GM12875 (cell line): Measurements from ENCODE around the gene MYO1G.
"Not testable (repeated sequence)": the region's sequence is repeated elsewhere in the genome, so short reads cannot be mapped to it uniquely, and the experiment has no call there.

ENCODE experiments used
- H3K4me3 ChIP-seq: one replicate; pipeline ENCODE4 v1.5.1; 2011; ENCODE audit warnings: low read depth, low read length, control low read depth
- TF ChIP-seq, protein P1 (sequence below): IDR thresholded peaks from 2 replicates; pipeline ENCODE4 v1.5.1; 2011; ENCODE audit warnings: low read depth, mild to moderate bottlenecking, control low read depth, inconsistent platforms, low read length, moderate library complexity, borderline replicate concordance; ENCODE audit not compliant: insufficient read depth

MYO1G gene

DNA sequence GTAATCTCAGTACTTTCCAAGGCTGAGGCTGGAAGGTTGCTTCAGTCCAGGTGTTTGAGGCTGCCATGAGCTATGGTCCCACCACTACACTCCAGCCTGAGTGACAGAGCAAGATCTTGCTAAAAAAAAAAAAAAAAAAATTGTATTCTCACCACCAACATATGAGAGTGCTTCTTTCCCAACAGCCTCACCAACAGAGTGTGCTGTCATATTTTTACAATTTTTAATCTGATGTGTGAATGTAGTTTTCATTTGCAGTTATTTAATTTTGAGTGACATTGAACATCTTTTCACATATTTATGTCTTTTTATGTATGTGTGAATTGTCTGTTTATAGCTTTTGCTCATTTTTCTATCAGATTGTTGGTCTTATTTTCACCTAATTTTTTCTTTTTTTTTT is 35.2 kb downstream of the MYO1G start:
- TF ChIP-seq, protein P1, sequence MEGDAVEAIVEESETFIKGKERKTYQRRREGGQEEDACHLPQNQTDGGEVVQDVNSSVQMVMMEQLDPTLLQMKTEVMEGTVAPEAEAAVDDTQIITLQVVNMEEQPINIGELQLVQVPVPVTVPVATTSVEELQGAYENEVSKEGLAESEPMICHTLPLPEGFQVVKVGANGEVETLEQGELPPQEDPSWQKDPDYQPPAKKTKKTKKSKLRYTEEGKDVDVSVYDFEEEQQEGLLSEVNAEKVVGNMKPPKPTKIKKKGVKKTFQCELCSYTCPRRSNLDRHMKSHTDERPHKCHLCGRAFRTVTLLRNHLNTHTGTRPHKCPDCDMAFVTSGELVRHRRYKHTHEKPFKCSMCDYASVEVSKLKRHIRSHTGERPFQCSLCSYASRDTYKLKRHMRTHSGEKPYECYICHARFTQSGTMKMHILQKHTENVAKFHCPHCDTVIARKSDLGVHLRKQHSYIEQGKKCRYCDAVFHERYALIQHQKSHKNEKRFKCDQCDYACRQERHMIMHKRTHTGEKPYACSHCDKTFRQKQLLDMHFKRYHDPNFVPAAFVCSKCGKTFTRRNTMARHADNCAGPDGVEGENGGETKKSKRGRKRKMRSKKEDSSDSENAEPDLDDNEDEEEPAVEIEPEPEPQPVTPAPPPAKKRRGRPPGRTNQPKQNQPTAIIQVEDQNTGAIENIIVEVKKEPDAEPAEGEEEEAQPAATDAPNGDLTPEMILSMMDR, result no peak

DNA sequence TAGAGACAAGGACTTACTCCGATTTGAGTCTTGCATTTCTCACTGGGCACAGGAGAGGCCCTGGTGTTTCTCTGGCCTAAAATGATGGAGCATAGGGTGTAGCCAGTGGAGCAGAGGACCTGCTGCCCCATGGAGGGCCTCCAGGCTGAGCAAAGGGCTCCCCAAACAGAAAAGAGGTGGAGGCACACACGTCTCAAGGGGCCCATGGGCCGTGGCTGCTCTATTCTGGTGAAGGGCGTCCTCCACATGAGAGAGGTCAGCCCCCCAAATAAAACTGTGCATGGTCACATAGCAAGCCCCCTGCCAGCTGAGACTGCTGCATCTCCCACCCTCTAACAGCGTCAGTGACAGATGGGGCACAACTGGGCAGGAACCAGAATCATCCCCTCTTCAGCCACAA is 41.4 kb downstream of the MYO1G start:
- H3K4me3 ChIP-seq, result no peak overlapping the region
- TF ChIP-seq, protein P1, result no peak

More for the DNA sequence above, 35.2 kb downstream of the MYO1G start:
- H3K4me3 ChIP-seq, result no peak overlapping the region

DNA sequence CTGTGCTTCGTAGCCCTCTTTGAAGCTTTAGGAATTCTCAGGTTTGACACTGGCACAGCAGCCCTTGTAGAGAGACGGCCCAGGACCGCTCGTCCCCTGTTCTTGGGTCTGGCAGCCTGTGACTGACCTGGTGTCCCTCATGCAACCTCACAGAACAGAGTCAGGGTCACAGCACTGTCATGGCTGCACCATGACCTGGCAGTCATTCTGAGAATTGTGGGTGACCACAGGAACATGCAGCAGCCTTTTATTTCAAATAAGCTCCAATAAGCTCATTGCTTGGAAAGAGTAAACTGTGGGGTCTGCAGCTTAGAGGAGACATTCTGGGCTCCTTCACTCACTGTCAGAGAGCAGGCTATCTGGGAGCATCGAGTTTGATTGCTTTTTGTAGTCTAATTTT is 42.5 kb downstream of the MYO1G start:
- H3K4me3 ChIP-seq, result no peak overlapping the region
- TF ChIP-seq, protein P1, result no peak

DNA sequence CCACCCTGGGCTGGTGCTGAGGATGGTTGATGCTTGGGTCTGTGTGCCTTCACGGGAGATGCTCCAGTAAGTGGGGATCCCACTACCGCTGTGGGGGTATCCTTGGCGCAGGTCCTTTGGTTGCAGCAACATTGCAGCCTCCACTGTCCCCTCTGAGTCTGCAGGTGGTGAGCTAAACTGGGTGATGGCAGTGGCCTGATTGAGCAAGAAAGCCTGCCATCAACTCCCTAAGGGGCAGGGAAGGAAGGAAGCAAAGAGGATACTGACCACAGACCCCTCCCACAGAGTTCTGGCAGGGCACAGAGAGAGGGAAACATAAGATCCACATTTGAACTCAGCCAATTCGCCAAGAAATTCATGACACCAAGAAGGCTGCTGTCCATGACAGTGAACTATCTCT is 43.2 kb downstream of the MYO1G start:
- H3K4me3 ChIP-seq, result no peak overlapping the region
- TF ChIP-seq, protein P1, result no peak

DNA sequence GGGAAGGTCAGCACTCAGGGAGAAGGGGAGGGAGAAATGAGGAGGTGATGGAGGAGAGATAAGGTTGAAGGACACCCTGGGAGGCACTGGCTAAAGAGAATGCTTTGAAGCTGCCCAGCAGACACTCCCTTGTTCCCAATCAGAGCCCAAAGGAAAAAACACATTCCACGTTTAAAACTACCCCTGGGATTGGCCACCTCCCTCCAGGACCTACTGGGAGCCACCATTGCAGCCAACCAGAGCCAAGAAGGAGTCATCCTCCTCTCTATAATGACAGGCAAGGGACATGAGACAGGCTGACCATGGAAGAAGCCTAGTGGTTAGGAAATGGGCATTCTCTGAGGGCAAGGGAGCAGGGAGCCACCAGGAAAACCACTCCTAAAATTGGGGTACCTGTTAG is 43.8 kb downstream of the MYO1G start:
- TF ChIP-seq, protein P1, result no peak
- H3K4me3 ChIP-seq, result no peak overlapping the region

DNA sequence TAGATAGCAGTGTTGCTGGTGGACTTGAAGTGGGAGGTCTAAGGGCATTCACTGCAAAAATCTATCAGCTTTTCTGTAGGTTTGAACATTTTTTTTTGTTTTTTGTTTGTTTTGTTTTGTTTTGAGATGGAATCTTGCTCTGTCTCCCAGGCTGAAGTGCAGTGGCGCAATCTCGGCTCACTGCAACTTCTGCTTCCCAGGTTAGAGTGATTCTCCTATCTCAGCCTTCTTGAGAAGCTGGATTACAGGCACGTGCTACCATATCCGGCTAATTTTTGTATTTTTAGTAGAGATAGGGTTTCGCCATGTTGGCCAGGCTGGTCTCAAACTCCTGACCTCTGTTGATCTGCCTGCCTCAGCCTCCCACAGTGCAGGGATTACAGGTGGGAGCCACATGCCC is 44.3 kb downstream of the MYO1G start:
- H3K4me3 ChIP-seq, result not testable (repeated sequence)

DNA sequence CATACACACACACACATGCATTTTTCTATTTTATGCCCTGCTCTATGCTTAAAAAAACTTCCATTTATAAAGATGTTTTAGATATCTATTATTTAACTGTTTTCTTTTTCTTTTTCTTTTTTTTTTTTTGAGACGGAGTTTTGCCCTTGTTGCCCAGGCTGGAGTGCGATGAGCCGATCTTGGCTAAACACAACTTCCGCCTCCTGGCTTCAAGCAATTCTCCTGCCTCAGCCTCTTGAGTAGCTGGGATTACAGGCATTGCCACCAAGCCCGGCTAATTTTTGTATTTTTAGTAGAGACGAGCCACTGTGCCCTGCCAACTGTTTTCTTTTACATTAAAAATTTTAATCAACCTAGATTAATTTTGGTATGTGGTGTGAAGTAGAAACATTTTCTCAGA is 47.9 kb downstream of the MYO1G start:
- no peak overlapping the region for H3K4me3 ChIP-seq
- TF ChIP-seq, protein P1, result no peak

DNA sequence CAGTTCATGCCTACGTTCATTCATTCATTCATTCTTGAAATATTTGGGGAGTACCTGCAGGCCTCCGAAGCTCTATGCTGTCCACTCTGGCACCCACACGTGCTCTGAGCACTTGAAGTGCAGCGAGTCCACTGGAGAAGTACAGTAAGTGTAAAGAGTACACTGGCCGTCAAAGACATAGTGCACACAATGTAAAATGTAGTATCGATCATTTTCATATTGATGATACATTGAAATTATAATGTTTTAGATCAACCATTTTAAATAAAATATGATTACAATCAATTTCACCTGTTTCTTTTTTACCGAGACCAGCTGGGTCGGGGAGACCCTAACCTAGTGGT is 56.5 kb downstream of the MYO1G start:
- H3K4me3 ChIP-seq, result no peak overlapping the region
- TF ChIP-seq, protein P1, result no peak
